GM18858 (cell line): ENCODE results near the gene SYT4.

Source experiments
- ATAC-seq: cut with Tn5 transposase; IDR thresholded peaks from one replicate; pipeline ENCODE4 v1.9.1; 2021; ENCODE audit not compliant: unreplicated experiment

The SYT4 gene

DNA sequence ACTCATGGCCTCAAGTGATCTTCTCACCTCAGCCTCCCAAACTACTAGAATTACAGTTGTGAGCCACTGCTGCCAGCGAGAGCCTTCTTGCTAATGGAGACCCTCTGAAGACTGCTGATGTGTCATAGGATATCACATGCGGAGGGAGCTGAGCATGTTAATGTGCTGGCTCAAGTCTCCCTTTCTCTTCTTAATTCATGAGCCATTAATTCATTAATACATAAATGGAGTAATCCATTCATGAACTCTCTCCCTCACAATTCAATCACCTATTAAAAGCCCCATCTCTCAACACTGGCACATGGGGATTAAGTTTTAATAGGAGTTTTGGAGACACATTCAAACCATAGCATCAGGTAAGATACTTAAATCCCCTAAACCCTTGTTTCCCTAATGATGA is 54.8 kb downstream of the SYT4 start:
- no peak for ATAC-seq

- no peak for ATAC-seq
These were observed 56.6 kb downstream of the SYT4 start for GRCh38 chr18:43220691-43221090.
